Subcutaneous adipose tissue (tissue), 4 donors: ENCODE data around the gene TCN2. TPM values are rescaled to one million over a fixed set of nuclear protein-coding genes. Genes with fewer than 3 reads are reported as not detected.

Experiments
- CTCF ChIP-seq: fragments of 450-650 bp; IDR thresholded peaks from one replicate; pipeline ENCODE4 v1.5.1; 2016; ENCODE audit warnings: low read depth, mild to moderate bottlenecking, control low read depth, antibody characterized with exemption, moderate library complexity
- total RNA-seq, 4 donors: library from RNA; depleted of rRNA; stranded (reverse); fragments of >200 nt; gene quantifications; one replicate each; pipeline ENCODE4 v1.1.0, GENCODE V29; 2016

Gene TCN2
- total RNA-seq, 4 donors from 2014 or later, result 50.9 to 142 (median 59.0) TPM

DNA sequence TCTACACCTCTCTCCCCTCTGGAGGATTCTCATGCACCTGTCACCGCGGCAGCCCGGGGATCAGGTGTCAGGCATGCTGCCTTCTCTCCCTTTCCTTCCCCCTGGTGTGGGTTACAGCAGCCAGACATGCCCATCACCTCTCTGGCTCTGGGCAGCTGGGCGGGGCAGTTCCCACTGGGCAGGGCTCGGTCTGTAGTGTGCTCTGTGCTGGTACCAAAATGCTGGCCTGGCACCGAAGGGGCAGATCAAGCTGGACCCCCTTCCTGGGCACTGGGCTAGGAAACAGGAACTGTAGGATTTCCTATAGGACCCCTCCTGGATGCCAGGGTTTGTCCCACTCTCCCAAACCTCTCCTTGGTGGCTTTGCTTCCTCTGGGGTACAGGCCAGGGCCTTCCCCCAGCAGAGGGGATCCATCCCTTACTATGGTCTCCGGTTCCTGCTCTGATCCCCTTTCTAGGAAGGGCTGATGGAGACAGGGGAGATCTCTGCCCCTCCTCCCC, 33.3 kb upstream of the TCN2 start:
- no peak for TF ChIP-seq CTCF

- no peak for TF ChIP-seq CTCF
These were observed 32.6 kb upstream of the TCN2 start, which contains the start of gene GAL3ST1 for GRCh38 chr22:30574095-30574981. TSS of gene GAL3ST1 (minus strand) at chr22:30574665. CDS start at chr22:30557392, 17,273 bp downstream.

DNA sequence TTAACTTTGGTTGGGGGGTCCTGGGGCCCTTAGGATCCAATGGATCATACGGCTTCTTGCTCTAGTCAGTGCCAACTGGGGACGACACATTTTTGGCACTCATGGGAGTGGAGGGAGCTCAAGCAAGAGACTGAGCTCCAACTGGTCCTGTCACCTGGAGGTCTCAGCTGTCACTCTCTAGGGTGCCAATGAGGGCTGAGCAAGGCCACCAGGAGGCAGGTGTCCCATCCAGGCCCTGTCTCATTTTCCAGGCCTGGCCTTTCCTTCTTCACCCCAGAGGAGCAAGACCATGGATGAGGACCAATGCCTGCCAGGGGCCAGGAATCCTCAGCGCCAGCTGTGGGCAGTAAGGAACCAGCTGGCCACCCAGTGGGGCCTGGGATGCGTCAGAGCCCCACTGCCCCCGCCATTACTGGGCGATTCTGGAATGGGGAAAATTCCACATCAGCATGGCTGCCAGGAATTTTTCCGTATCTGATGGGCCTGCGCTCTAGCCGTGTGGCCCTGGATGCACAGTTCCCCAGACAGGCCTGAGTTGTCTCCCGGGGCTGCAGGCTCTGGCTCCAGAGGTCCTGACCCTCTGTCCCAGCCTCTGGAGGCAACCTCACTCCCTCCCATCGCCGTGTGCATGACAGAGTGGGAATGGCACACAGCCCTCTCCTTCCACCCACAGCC, 31.8 kb upstream of the TCN2 start:
- no peak for TF ChIP-seq CTCF

DNA sequence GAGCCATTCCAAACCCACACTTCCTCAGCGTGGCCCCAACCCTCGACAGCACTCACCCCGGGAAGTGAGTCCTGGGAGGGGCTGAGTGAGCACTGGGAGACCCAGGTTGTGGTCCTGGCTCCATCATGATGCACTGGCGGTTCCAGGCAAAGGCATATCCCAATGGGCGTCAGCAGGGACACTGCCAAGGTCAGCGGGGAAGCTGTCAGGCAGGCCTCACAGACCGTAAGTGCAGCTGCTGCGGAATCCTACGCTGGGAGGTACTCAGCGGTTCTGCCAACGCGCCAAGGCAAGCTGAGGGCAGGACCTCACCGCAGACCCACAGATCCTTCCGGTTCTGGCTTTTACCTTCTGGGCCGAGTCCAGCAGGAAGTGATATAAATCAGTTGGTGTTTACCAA, 31.1 kb upstream of the TCN2 start:
- TF ChIP-seq CTCF, result no peak

DNA sequence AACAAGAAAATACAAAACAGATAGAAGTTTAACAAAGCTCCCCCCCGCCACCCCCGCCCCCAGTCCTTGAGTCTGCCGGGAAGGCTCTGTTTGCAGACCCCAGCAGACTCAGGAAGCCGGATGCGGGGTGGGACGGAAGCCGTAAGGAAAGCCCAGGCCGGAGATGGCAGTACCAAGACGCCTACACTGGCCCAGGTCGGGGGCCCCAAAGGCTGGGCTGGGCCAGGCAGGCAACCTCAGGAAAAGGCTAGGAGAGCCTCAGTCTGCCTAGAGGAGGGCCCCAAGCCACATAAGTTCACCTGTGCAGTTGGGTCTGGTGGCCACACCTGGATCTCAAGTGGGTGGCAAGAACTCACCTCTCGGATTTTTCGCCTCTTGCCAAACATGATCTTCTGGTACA, 28.5 kb upstream of the TCN2 start:
- no peak for TF ChIP-seq CTCF

GRCh38 chr22:30580896-30581295, 26.1 kb upstream of the TCN2 start:
- no peak for TF ChIP-seq CTCF

DNA sequence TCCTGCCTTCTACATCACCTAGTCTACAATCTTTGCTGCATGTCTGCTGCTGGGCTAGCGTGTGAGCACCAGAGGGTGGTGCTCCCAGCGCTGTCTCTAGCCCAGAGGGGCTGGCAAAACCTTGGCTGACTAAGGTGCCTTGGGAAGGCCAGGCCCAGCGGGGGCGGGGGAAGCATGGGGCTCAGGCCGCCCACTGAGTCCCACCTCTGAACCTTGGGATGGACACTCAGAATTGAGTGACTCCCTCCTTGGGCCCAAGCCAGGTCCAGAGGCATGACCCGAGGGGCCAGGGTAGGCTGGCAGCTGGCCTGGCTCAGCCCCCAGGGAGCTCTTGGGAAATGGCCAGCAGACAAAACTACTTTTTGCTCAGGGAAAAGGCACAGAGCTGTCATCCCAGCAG, 24.9 kb upstream of the TCN2 start:
- TF ChIP-seq CTCF, result no peak
